NCI-H1092 treated with DMSO at 0.1 percent for 48 hours (cell line): ENCODE results near the gene LIF.

Experiments used
- DNase-seq: peaks from one replicate; lab custom pipeline; 2025; lab: John Stamatoyannopoulos, UW

Gene LIF

GRCh38 chr22:30284172-30284571 lies 37.6 kb upstream of the LIF start:
- DNase-seq = no peak

DNA sequence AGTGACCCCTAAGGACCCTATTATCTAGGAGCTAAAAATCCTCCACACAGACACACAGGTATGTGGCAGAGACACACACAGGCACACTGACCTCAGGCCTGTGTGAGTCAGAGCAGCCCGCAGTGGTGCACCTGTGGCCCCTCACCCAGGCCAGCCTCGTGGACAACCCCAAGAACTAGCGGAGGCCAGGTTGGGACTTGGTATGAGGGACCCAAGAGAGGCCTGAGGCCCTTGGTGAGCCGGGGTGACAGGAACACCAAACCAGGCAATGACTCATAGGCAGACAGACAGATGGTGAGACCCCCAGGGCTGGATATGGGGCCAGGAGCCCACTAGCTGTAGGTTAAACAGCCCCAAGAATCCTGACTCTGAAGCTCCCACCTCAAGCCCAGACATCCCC lies 36.8 kb upstream of the LIF start:
- DNase-seq = no peak

DNA sequence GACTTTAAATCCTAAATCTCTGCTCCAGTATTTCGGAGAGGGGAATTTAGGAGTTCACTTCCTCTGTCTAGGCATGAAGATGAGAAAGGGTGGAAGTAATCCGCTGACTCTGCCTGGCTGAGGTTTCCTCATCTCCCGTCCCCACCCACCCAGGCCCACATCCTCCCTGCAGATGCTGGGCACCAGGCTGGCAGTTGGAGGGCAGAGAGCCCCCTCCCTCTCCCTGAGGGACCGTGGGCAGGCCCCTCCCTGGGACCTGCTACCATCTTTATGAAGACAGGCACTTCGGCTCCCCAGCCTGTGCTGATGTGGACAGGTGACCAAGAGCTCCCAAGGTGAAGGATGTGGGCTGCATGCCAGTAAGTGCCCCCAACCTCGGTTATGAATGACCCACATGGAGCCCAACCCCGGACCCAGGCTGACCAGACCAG lies 36.1 kb upstream of the LIF start:
- no peak for DNase-seq

DNA sequence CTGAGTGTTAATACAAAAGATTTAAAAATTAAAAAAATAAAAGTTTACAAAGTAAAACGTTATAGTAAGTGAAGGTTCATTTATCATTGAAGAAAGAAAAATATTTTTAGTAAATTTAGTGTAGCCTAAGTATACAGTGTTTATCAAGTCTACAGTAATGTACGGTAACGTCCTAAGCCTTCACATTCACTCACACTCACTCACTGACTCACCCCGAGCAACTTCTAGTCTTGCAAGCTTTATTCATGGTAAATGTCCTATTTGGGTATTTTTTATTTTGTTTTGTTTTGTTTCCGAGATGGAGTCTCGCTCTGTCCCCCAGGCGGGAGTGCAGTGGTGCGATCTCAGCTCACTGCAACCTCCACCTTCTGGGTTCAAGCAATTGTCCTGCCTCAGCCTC lies 33.9 kb upstream of the LIF start:
- DNase-seq = no peak

- no peak for DNase-seq
Observed at GRCh38 chr22:30279932-30280331, 33.4 kb upstream of the LIF start.

DNA sequence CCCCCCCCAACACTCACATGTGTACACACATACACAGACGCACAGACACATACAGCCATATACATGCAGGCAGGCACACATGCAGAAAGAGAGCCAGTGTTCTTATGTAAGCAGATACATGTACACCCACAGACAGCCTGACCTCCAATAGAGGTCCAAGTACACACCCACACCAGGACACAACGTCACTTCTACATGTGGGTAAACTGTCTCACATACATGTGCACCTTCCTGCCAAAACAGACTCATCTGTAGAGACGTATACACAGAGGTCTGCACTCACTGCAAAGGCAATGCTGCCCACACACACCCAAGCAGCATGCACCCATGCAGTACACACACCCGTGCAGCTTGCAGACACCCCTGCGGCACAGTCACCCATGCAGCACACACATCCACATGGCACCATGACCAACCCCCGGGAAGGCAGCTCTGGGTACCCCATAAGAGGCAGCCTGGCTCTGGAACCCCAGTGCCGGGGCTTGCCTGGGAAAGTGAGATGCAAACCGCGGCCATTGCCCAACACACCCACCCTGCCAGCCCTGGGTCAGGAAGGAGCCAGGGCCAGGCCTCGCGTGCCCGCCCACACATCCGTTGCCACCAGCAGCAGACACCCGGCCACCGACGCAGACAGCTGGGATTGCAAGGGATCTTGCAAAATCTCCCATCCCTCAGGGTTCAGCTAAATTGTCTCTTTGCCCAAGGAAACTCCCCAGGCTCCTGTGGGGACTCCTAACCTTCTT lies 32.7 kb upstream of the LIF start:
- DNase-seq = no peak

DNA sequence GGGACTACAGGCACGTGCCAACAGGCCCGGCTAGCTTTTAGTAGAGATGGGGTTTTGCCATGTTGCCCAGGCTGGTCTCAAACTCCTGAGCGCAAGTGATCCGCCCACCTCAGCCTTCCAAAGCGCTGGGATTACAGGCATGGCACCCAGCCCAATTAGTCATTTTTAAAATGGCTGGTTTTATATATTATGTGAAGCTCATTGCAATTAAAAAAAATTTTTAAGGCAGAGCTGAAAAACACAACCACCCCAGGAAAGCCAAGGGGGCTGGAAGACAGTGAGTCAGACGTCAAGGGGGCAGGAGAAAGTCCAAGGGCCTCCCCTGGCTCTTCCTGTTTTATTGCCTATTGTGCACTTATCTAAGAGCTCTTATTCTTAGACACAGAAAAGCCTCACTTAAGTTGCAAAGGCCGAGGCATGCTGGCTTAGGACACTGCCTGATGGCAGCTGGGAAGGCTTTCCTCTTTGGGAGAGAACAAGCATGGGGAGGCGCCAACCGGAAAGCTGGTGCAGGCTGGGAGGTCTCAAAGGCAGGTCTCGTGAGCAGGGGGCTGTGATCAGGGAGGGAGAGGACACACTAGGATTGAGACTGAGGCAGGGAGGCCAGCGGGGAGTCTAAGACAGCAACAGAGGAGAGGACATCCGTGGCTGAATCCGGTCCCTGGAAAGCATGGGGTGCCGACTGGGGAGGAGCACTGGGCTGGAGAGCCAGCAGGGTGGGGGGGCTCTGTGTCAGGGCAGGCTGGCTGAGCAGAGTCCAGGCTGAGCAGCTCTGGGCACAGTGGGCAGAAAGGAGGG lies 31.2 kb upstream of the LIF start:
- DNase-seq = no peak

DNA sequence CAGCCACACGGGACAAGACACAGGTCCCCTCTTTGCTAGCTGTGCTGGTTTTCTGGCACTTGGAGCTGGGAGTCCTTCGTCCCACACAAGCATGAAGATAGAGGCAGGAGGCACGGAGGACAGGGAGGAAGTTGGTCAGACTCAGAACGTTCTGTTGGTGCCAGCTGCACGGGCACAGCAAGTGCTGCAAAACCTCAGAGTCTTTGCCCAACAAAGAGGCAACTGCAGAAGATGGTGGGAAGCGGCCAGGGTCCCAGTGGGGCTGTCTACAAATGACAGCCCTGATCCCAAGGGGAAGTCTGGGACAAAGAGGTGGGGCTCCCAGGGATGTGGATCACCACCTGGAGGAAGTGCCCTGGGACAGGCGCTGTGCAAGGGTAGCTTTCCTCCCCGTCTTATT lies 29.5 kb upstream of the LIF start:
- DNase-seq = no peak

- no peak for DNase-seq
Observed at GRCh38 chr22:30275625-30276024, 29.1 kb upstream of the LIF start.

DNA sequence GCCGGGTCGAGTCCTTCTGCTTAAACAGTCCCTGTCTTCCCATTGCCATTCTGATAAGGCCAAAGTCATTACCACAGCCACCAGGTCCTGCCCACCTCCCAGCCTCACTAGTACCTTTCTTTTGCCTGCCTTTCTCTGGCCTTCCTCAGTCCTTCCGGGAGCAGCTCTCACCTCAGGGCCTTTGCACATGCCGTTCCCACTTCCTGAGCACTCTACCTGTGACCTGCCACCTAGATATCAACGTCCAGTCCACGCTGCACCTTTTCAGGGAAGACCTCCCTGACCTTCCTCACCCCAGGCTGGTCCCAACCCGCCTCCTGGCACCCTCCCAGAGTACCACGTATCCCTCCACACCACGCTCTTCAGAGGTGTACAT lies 27.9 kb upstream of the LIF start:
- DNase-seq = no peak

- DNase-seq = no peak
Observed at GRCh38 chr22:30273711-30274436, 27.3 kb upstream of the LIF start.

- no peak for DNase-seq
Observed at GRCh38 chr22:30272781-30273601, 26.4 kb upstream of the LIF start.

- DNase-seq = no peak
Observed at GRCh38 chr22:30270832-30271231, 24.3 kb upstream of the LIF start.

- DNase-seq = no peak
Observed at GRCh38 chr22:30268331-30268730, 21.8 kb upstream of the LIF start.

DNA sequence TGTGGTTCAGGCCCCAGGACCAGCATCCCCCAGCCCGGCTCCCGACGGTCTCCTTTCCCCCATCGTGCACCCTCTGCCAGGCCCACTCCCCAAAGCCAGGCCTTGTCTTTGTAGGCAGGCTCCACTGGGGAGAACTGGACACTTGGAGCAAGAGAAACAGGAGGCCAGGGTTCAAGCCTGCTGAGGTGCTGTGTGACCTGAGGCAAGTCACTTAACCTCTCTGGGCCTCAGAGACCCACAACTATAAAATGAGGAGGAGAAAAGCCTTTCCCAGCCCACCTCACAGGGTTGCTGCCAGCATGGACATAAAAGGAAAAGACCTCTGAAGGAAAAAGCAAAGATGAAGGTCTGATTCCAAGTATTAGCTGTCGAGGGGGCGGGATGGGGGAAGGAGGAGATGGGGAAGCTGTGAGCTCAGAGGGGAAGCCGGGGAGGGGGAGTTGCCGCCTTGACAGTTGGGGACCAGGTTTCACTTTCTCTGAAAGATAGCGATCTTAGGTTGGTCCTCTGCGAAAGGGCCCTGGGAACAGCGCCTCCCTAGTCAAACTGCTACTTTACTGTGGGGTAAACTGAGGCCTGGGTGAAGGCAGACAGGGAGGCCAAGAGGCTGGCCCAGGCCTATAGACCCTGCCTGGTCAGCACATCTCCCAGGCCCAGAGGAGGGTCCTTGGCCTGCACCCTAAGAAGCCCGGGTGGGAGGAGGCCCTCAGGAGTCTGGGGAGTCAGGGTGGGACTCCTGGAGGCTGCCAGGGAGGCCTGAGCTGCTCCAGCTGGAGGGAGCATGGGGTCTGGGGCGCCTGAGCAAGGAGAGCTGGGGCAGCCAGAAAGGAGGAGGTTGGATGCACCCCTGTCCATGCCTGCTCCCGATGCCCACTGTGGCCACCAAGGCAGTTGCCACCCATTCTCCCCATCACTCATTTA lies 21.1 kb upstream of the LIF start:
- DNase-seq = no peak

DNA sequence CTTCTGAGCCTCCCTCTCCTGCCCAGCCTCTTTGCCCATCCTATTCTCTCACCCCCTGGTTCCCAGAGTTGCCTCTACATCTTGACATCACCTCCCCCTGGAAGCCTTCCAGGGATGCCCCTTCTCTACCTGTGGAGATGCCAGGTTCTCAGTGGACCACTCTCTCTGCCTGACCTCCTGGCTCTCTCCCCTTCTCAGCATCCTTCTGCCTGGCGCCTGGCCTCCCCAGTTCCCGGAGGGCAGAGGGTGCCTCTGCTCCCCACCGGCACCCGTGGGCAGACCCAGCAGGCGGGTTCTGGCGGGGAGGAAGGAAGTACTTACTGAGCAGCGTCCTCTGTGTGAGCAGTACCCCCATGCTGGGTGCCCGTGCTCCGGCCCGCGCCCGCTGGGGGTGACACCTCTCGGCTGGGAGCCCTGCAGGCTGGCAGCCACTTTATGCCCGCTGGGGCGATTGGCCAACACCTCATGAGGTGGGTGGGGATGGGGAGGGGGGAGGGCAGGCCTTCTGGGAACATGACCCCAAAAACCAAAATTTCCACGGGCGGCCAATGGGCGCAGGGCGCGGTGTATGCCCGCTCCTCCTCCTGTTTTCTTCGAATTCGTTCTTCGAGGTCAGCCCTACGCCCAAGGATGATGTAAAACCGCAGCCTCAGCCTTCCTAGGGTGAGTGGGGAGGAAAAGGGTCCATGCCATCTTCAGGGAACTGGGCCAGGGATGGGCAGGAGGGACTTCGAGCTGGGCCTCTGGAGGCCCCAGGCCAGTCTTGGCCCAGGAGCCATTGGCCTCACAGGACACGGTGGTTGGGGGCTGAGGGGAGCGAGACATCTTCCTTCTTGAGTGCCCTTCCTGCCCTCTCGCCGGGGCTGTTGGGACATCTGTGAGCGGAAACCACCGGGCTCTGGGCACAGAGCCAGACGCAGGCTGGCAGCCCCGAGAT lies 20.2 kb upstream of the LIF start, which contains the start of gene OSM:
Gene OSM (minus strand): TSS at position 407 of the 937 bp plus-strand sequence. CDS start 52 bp downstream, at position 355.
- DNase-seq = no peak

DNA sequence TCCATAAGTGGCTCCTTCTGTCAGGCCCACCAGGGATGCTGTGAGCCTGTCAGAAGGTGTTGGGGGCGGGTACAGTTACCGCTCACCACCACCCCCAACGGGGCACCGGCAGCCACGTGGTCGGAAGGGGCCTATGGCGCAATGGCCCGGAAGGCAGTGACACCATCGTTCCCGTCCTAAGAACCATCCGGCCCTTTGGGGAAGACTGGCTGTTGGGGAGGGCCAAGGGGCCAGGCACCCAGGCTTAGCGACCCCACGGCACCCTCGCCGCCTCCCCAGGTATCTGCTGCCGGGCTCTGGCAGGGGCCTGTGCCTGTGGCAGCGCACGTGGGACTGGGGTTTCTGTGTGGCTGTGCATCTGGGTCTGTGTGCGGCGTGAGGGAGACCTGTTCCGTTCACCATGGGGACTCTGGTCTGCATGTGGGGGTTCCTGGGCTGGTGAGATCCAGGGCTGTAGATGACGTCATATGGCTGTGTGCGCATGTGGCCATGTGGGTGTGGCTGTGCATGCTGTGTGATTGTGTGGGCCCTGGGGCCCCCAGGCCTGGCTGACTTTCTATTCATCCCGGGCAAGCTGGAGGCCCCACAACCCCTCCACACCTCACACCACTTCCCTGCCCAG lies 19.4 kb upstream of the LIF start:
- no peak for DNase-seq

- no peak for DNase-seq
Observed at GRCh38 chr22:30265131-30265720, 18.7 kb upstream of the LIF start.

DNA sequence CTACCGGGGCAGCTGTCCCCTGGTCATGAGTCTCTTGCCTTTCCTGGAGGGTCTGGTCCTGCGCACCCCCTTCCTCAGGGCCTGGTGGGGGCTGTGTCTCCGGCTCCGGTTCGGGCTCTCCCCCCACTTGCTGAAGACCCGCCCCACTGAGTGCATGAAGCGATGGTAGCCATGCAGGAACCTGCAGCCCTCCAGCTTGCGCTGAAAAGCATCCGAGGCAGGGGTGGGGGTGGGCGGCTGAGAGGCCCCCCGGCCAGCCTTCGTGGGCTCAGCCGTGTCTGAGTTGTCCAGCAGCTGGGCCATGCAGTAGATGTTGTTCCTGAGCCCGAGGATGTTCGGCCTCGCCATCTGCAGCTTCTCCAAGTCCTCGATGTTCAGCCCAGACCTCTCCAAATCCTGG lies 17.3 kb upstream of the LIF start:
- no peak for DNase-seq
